SW480 (cell line): Measurements from ENCODE around the gene MED13L.
A peak's percentile ranks its signal among the peaks of the same experiment; 100 is the strongest.

Experiments used
- DNase-seq: peaks from one replicate; pipeline ENCODE4 v3.0.0-alpha.2; 2016; ENCODE audit warnings: low spot score

The MED13L gene

DNA sequence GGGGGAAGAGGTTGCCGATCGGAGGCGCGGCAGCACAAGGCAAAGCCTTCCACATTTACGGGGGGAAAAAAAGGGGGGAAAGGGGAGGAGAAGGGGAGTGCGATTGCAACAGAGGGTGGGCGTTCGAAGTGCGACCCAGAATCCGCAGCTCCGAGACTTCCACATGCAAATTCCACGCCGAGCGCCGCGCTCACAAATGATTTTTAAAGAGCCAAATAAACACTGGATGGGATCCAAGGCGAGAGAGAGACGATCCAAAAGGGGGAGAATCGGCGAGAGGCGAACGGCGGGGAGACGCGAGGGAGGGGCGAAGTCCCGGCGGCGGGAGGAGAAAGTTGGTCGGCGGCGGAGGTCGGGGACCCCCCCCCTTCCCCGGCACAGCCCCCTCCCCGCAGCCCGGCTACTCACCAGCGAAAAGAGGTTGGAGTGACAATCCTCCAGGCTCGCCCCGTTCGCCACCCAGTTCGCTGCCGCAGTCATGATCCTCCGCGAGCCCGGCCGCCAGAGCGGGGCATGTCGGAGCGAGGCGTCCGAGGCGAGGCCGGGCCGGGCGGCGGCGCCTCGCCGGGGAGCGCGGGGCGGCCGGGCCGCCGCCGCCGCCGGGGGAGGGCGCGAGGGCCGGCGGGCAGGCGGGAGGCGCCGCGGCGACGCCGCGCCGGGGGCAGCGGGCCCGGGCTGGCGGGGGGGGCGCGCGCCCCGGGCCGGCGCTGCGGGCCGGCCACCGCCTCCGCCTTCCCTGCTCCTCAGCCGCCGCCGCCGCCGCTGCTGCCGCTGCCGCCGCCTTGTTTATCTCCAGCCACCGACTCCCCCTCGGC, 634 bp downstream of the MED13L start:
- peak; percentile 62 for DNase-seq

DNA sequence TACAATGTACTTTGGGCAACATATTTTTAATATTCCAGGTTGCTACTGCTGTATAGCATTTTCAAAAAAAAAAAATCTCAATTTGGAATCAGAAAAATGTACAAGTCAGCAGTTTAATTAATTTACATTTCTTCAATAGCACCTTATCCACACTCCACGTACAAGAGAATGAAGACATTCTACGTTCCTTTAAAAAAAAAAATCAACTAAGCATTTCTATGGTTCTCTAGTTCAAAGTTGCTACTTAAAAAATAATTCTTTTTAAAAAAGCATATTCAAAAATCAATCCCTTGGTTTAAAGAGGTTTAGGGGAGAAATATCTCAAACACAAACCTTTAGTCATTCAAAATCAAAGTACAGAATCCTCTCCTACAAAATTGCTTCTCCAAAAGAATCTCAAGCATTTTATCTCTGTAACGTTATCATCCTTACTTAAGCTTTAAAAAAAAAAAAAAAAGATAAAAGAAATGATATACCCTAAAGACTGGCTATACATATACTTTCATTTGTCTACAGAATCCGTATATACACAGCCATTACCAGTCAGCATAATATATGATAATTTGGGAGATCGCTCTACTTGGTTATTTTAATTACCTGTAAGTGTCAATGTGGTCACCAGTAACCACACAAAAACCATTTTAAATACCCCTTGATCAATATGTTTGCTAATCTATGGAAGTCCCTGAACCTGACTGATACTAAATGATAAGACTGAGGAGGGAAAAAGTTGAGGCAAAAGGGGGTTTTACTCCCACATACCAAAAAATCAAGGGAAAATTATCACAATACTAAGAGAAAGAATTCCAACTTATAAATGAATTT, 2.7 kb downstream of the MED13L start:
- no peak for DNase-seq

DNA sequence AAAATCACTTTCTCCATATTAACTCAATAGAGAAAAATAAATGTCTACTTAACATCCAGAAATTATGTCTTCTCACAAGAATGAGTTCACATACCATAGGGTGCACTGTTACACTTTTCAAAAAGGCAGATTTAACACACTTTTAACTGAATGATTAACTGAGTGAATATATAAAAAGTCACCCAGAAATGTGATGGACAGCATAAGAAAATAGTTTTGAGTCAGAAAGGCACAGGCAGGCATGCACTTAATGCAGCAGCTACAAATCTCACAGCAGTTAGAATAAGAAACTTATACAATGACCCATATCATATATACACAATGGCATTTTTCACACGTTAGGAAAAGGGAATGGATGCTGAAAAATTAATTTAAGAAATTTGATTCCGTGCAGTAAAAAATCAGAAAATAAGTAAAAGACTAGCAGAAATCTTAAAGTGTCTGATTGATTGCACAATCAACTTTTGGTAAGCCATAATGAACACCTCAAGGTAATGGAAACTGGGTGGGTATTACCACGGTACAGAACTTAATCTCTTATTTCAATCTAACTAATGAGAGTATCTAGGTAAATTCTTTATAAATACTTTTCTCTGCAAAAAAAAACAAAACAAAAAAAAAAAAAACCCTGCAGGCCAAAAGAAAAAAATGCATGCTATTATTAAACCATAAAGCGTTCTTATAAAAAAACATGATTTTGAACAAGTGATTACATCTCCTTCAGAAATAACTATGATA, 3.5 kb downstream of the MED13L start:
- DNase-seq, result no peak

GRCh38 chr12:116267948-116268347, 9.5 kb downstream of the MED13L start:
- DNase-seq, result no peak

- no peak for DNase-seq
Observed at GRCh38 chr12:116266631-116267349, 10.7 kb downstream of the MED13L start.

DNA sequence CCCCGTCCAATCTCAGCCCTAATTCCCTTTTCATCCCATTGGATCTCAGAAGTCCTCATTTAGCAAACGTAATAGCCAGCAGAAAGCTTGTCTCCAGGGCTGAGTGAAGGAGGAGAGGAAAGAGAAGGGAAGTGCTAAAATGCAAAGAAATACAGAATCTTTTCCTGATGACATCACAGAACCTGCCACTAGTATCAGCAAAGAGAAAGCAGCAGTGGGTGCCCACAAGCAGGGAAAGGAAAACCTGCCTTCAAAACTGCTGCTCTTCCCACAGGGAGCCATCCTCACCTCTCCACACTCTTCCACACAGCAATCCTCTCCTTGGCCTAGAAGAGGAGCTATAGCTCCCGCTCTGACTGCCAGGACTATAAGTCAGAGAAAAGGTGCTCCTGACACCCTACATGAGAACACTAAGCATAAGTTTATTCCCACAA, 11.3 kb downstream of the MED13L start:
- DNase-seq, result no peak

DNA sequence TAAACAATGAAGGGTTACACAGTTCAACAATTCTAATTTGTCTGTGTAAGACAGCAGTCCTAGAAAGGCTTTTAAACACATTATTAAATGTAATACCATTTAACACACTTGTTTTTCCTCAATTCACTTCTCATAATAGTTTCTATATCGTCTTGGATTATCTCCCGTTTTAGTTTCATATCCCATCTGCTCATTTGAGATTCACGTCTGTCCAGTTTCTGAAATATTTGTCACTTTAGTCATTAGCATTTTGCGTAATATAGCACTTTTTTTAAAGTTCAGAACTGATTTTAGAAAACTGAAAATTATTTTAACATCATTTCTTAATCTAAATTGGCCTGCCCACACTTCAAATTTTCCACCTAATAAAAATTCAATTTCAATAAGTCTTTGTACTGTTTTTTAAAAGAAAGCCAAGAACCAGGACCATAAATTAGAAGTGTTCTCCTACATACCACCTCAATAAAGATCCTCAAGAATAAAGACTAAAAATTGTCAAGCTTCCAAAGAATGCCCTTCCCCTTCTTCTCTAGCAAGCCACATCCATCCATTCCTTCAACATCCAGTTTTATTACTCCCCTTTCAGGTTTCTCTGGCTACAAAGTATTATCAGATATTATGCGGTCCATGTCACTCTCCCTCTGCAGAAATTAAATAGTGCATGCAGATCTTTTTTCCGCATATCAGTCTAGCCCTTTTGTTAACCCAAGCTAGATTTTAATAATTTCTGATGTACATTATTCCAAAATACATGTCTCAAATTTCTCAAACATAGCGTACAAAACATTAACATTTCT, 11.9 kb downstream of the MED13L start:
- DNase-seq, result no peak

DNA sequence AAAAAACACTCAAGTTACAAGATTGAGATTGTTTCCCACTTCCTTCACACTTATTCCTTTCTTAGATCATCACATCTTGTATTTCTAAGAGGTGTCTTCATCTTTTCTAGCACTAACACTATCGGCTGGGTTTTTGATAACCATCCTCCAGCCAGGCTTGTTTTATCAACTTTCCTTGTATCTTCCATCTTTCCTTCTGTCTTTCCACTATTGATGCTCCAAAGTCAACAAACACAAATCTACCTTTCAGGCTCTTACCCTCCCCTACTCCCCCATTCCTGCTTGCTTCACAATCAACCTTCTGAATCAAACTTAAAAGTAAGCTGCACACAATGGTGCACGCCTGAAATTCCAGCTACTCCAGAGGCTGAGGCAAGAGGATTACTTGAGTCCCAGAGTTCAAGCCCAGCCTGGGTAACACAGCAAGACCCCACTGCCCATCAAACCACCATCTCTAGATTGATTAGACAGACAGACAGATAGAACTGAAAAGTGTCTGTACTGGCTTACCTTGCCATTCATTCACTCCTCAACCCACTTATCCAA, 12.9 kb downstream of the MED13L start:
- no peak for DNase-seq

- no peak for DNase-seq
Observed at GRCh38 chr12:116263844-116264243, 13.6 kb downstream of the MED13L start.

DNA sequence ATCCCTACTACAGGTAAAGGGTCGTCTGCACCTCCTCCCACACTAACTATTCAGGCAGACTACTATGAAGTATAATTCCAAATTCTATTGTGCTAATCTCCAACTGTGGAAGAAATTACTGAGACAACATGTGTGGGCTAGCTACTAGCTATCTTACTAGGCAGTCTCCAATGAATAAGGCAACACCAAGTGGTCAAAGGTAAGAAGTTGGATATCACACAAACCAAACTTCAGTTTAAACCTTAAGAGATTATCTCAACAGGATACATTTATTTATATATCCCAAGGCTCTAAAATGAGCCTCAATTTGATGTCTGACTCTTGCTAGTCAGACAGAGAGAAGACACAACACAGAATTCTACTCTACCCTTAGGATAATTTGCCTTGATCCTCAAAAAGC, 14.1 kb downstream of the MED13L start:
- no peak for DNase-seq

GRCh38 chr12:116262741-116263140, 14.8 kb downstream of the MED13L start:
- no peak for DNase-seq

DNA sequence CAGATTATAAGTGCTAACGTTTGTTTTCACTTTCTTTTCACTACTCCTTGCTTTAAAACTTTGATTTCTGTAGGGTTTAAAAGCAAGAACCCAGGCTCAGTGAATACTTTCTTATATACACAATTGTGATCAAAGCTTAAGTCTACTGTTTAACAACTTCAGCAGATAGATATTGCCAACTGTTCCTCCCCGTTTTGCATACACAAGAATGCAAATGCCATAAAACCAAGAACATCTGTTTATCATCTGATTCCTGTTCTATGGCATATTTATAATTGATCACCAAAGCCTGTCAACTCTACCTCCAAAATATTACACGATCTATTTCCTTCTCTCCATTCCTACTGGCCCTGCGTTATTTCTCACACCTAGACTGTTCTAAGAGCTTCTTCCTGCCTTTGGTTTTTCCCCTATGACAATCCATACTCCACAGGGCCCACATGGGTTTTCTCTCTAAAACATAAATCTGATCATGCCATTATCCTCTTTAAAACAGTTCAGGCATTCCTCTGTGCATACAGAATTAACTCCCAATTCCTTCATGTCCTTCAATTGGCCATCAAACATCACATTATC, 15.9 kb downstream of the MED13L start:
- no peak for DNase-seq

- DNase-seq, result no peak
Observed at GRCh38 chr12:116259800-116260577, 17.5 kb downstream of the MED13L start.

DNA sequence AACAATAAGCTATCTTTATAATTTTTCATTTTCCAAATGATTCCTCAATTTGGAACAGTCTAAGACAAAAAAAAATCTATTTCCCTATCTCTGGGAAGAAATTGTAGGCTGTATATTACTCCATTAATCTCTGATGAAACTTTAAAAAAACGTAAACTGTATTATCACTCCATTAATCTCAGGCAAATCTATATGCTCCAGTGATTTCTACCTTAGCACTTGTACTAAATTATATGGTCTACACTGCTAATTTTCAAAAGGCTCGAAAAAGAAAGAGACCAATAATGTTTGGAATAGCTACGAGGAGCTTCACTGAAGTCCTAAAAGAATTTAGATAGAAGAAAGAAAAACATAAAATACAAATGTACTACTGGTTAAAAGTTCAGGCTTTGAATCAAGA, 19.7 kb downstream of the MED13L start:
- no peak for DNase-seq

DNA sequence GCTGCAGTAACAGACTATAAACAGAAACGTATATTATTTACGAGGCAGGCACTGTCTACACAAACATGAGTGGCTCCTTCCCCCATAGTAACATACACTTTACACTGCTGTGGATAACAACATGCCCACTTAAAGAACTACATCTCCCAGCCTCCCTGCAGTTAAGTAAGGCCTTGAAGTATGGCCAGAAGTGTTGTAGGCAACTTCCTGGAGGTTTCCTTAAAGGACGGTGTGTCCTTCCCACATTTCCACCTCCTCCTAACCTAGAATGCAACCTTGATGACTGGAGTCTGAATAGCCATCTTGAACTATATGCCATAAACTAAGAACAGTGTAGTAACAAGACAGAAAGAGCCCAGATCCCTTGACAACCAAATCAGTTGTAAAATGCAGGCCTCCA, 20.3 kb downstream of the MED13L start:
- DNase-seq, result no peak

DNA sequence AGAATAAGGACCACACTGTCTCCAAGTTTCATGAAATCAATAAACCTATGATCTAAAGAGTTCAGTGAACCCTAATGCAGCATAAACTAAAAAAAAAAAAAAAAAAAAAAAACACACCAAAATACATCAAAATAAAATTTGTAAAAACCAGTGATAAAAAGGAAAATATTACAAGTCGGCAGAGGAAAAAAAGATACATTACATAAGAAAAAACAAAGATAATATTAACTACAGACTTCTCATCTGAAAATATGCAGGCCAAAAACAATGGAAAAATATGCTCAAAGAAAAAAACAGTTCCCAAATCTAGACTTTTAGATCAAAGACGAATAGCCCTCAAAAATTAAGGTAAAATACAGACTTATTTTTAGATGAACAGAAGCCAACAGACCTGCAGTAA, 27.6 kb downstream of the MED13L start:
- DNase-seq, result no peak

DNA sequence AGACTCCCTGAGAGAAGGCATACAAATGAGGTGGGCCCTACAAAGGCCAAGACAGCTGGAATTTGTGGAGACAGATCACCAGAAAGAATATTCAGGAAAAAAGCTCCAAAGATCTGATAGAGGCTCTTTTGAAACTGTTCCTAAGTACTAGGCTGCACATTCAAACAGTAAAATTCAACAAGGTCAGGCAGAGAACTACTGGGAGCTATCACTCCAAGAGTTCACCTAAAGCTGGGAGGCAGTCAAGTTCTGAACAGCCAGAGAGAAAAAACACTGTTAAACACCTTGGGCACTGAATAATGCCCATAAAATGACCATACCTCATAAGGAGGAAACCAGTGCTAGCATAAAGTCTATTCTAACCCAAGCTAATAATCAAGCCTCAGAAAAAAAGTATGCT, 28.6 kb downstream of the MED13L start:
- no peak for DNase-seq

GRCh38 chr12:116248433-116248832, 29.1 kb downstream of the MED13L start:
- no peak for DNase-seq

- DNase-seq, result no peak
Observed at GRCh38 chr12:116247377-116247776, 30.1 kb downstream of the MED13L start.
